ENCODE measurements around the gene APCDD1. TPM values are rescaled to one million over a fixed set of nuclear protein-coding genes. Genes with fewer than 3 reads are reported as not detected.

Gene APCDD1
- total RNA-seq, 1 experiment from 2014 or later, result not detected

- no peak overlapping the region for H2AFZ ChIP-seq (ENCODE audit: low read depth, low read length, poor library complexity, severe bottlenecking)
- H3K79me2 ChIP-seq (ENCODE audit: insufficient read depth, low read length), result no peaks in the 10 kb centered on the region
- H3K4me3 ChIP-seq (replicated peaks in 1 of 2; ENCODE audit: low read depth in 1 of 2, low read length in 2 of 2), result no peak overlapping the region
- no peaks in the 10 kb centered on the region for H3K9me3 ChIP-seq (ENCODE audit: control insufficient read depth in 1 of 2, insufficient read depth in 1 of 2, low read depth in 1 of 2, low read length in 2 of 2)
- ChIA-PET POLR2A (no interaction called here), CTCF (no interaction called here), RAD21 (ENCODE audit: low non-redundant PET in 1 of 2, low total read pairs in 2 of 2, uncharacterized antibody in 2 of 2, unreplicated experiment in 2 of 2) (no interaction called here)
- no peak overlapping the region for H3K27ac ChIP-seq (ENCODE audit: low read depth, low read length)
- H3K4me1 ChIP-seq (ENCODE audit: control insufficient read depth in 1 of 2, insufficient read depth in 2 of 2, low read length in 2 of 2), result peaks cover 0 to 5% of the 10 kb centered on the region in 2 experiments; a peak in 1 of 4 replicates
- H3K9ac ChIP-seq (ENCODE audit: low read length), result no peak overlapping the region
- no peaks in the 10 kb centered on the region for H4K20me1 ChIP-seq (ENCODE audit: insufficient read depth)
- intact Hi-C loops (cut with micrococcal nuclease), result no loop called here
- H3K27me3 ChIP-seq (ENCODE audit: insufficient read depth, low read length), result 0 out of 2 replicates have a peak, but pooled peaks cover 6% of the 10 kb centered on the region
- no peak for ATAC-seq
- no peaks in the 10 kb centered on the region for H3K36me3 ChIP-seq (ENCODE audit: control insufficient read depth in 1 of 2, insufficient read depth in 2 of 2, low read length in 2 of 2)
- TF ChIP-seq ATF3 (IDR thresholded peaks at IDR 0.05) (no peak), TCF7L2 (IDR thresholded peaks at IDR 0.05; ENCODE audit: borderline replicate concordance, extremely low read depth, insufficient read depth, insufficient read length) (no peak), RAD21 (IDR thresholded peaks at IDR 0.05; ENCODE audit: low read depth) (no peak), EZH2phosphoT487 (IDR thresholded peaks at IDR 0.05; ENCODE audit: borderline replicate concordance) (no peak), CTCF (IDR thresholded peaks at IDR 0.05 in 2 of 3, conservative IDR thresholded peaks at IDR 0.05 in 1 of 3; ENCODE audit: borderline replicate concordance in 1 of 3, insufficient read depth in 1 of 3, low read depth in 2 of 3, low read length in 2 of 3) (no peak), POLR2AphosphoS5 (IDR thresholded peaks at IDR 0.05; ENCODE audit: low read depth, low read length) (no peak)
- no peaks in the 10 kb centered on the region for H3K9me2 ChIP-seq (ENCODE audit: insufficient read depth)
- BruUV-seq (replicated peaks), result no TSS peak
- no peak overlapping the region for H3K4me2 ChIP-seq (ENCODE audit: low read length)
- no peak for DNase-seq (ENCODE audit: low read depth, low spot score)
Measured at GRCh38 chr18:10416065-10416464, 38.4 kb upstream of the APCDD1 start.

GRCh38 chr18:10417191-10417590 lies 37.2 kb upstream of the APCDD1 start:
- H3K9me2 ChIP-seq (ENCODE audit: insufficient read depth), result no peaks in the 10 kb centered on the region
- H3K4me3 ChIP-seq (replicated peaks in 1 of 2; ENCODE audit: low read depth in 1 of 2, low read length in 2 of 2), result no peak overlapping the region
- no TSS peak for BruUV-seq (replicated peaks)
- H3K27me3 ChIP-seq (ENCODE audit: insufficient read depth, low read length), result no peaks in the 10 kb centered on the region
- no peak overlapping the region for H3K4me2 ChIP-seq (ENCODE audit: low read length)
- DNase-seq (ENCODE audit: low read depth, low spot score) (no peak), ATAC-seq (no peak)
- H3K27ac ChIP-seq (ENCODE audit: low read depth, low read length), result no peak overlapping the region
- intact Hi-C loops (cut with micrococcal nuclease), result no loop called here
- H3K4me1 ChIP-seq (ENCODE audit: control insufficient read depth in 1 of 2, insufficient read depth in 2 of 2, low read length in 2 of 2), result peaks cover 0 to 5% of the 10 kb centered on the region in 2 experiments; a peak in 1 of 4 replicates
- POLR2A ChIA-PET, result no interaction called here
- H2AFZ ChIP-seq (ENCODE audit: low read depth, low read length, poor library complexity, severe bottlenecking), result no peak overlapping the region
- no peaks in the 10 kb centered on the region for H3K36me3 ChIP-seq (ENCODE audit: control insufficient read depth in 1 of 2, insufficient read depth in 2 of 2, low read length in 2 of 2)
- H3K9ac ChIP-seq (ENCODE audit: low read length), result no peak overlapping the region
- no peaks in the 10 kb centered on the region for H4K20me1 ChIP-seq (ENCODE audit: insufficient read depth)
- CTCF ChIA-PET, result no interaction called here
- RAD21 ChIA-PET (ENCODE audit: low non-redundant PET in 1 of 2, low total read pairs in 2 of 2, uncharacterized antibody in 2 of 2, unreplicated experiment in 2 of 2), result no interaction called here
- no peaks in the 10 kb centered on the region for H3K9me3 ChIP-seq (ENCODE audit: control insufficient read depth in 1 of 2, insufficient read depth in 1 of 2, low read depth in 1 of 2, low read length in 2 of 2)
- TF ChIP-seq CBX3 (IDR thresholded peaks at IDR 0.05; ENCODE audit: low read depth) (no peak), SP1 (IDR thresholded peaks at IDR 0.05; ENCODE audit: low read depth) (no peak)
- no peaks in the 10 kb centered on the region for H3K79me2 ChIP-seq (ENCODE audit: insufficient read depth, low read length)
